A673 (cell line): ENCODE measurements around the gene PECR.

Source experiments
- CTCF ChIP-seq: fragments of 300-800, 200-600 bp; sonication (generic); conservative IDR thresholded peaks from 2 replicates; pipeline ENCODE4 v1.5.1; 2017; ENCODE audit warnings: low read depth, mild to moderate bottlenecking, antibody characterized with exemption, low read length, moderate library complexity, mixed read lengths
- EZH2 ChIP-seq: fragments of 200-600 bp; sonication (generic); IDR thresholded peaks from 2 replicates; pipeline ENCODE4 v1.6.1; 2017; ENCODE audit warnings: borderline replicate concordance, low read depth, mild to moderate bottlenecking, mixed read lengths, antibody characterized with exemption, low read length; ENCODE audit not compliant: poor library complexity, severe bottlenecking

- TF ChIP-seq EZH2 (no peak), CTCF (peak; percentile 26)
Observed at GRCh38 chr2:216064014-216064630, 17.5 kb downstream of the PECR start.
